ENCODE measurements around the gene RNF213. TPM values are rescaled to one million over a fixed set of nuclear protein-coding genes. Genes with fewer than 3 reads are reported as not detected.

RNF213 gene
- total RNA-seq, 2 experiments from 2014 or later = 488 TPM

- Mint-ChIP-seq H3K4me1 (no peaks in the 10 kb centered on the region), H3K27me3 (no peaks in the 10 kb centered on the region), H3K27ac (no peak overlapping the region), H3K36me3 (peaks cover 38% of the 10 kb centered on the region), H3K4me3 (no peak overlapping the region), H3K9me3 (no peaks in the 10 kb centered on the region)
- ATAC-seq (ENCODE audit: low read depth) (no peak), DNase-seq (no peak)
- POLR2A ChIA-PET = interaction anchor here (0.6 kb wide), 1 partner anchor 11 kb away, joined by 3 read pairs; no protein-coding TSS in a partner anchor
Measured at GRCh38 chr17:80365983-80366382, 105.3 kb downstream of the RNF213 start.

- no peak overlapping the region for H3K27ac Mint-ChIP-seq
- H3K4me3 Mint-ChIP-seq = no peak overlapping the region
- ATAC-seq (ENCODE audit: low read depth) (no peak), DNase-seq (no peak)
- H3K27me3 Mint-ChIP-seq = no peaks in the 10 kb centered on the region
- POLR2A ChIA-PET = no interaction called here
- no peaks in the 10 kb centered on the region for H3K4me1 Mint-ChIP-seq
- peaks cover 39% of the 10 kb centered on the region for H3K36me3 Mint-ChIP-seq
- H3K9me3 Mint-ChIP-seq = no peaks in the 10 kb centered on the region
Measured at GRCh38 chr17:80367503-80367902, 106.9 kb downstream of the RNF213 start.

- no peaks in the 10 kb centered on the region for H3K9me3 Mint-ChIP-seq
- no peak overlapping the region for H3K4me3 Mint-ChIP-seq
- no peak overlapping the region for H3K27ac Mint-ChIP-seq
- H3K36me3 Mint-ChIP-seq = peaks cover 47% of the 10 kb centered on the region
- no peak for ATAC-seq (ENCODE audit: low read depth)
- POLR2A ChIA-PET = no interaction called here
- H3K27me3 Mint-ChIP-seq = no peaks in the 10 kb centered on the region
- peak; percentile 5 for DNase-seq
- peaks cover 2% of the 10 kb centered on the region for H3K4me1 Mint-ChIP-seq
Measured at GRCh38 chr17:80371196-80371595, 110.5 kb downstream of the RNF213 start.

- DNase-seq (no peak), ATAC-seq (ENCODE audit: low read depth) (no peak)
- H3K4me3 Mint-ChIP-seq = no peak overlapping the region
- peaks cover 51% of the 10 kb centered on the region for H3K36me3 Mint-ChIP-seq
- H3K27ac Mint-ChIP-seq = no peak overlapping the region
- H3K4me1 Mint-ChIP-seq = peaks cover 2% of the 10 kb centered on the region
- H3K27me3 Mint-ChIP-seq = no peaks in the 10 kb centered on the region
- POLR2A ChIA-PET = no interaction called here
- no peaks in the 10 kb centered on the region for H3K9me3 Mint-ChIP-seq
Measured at GRCh38 chr17:80372456-80372855, 111.8 kb downstream of the RNF213 start.

- no peaks in the 10 kb centered on the region for H3K27me3 Mint-ChIP-seq
- peaks cover 2% of the 10 kb centered on the region for H3K4me1 Mint-ChIP-seq
- ATAC-seq (ENCODE audit: low read depth) (no peak), DNase-seq (peak; percentile 18)
- no peak overlapping the region for H3K27ac Mint-ChIP-seq
- POLR2A ChIA-PET = no interaction called here
- no peaks in the 10 kb centered on the region for H3K9me3 Mint-ChIP-seq
- no peak overlapping the region for H3K4me3 Mint-ChIP-seq
- H3K36me3 Mint-ChIP-seq = peaks cover 48% of the 10 kb centered on the region
Measured at GRCh38 chr17:80372922-80373570, 112.4 kb downstream of the RNF213 start.

- DNase-seq = no peak
- H3K36me3 Mint-ChIP-seq = peaks cover 50% of the 10 kb centered on the region
- ATAC-seq (ENCODE audit: low read depth) = no peak
- no peak overlapping the region for H3K4me3 Mint-ChIP-seq
- H3K27me3 Mint-ChIP-seq = no peaks in the 10 kb centered on the region
- H3K27ac Mint-ChIP-seq = no peak overlapping the region
- POLR2A ChIA-PET = interaction anchor here (0.7 kb wide), 1 partner anchor 12 kb away, joined by 4 read pairs; no protein-coding TSS in a partner anchor
- H3K4me1 Mint-ChIP-seq = peaks cover 2% of the 10 kb centered on the region
- H3K9me3 Mint-ChIP-seq = no peaks in the 10 kb centered on the region
Measured at GRCh38 chr17:80374039-80374731, 113.5 kb downstream of the RNF213 start.

GRCh38 chr17:80374732-80375585 is 114.3 kb downstream of the RNF213 start:
- Mint-ChIP-seq H3K9me3 (no peaks in the 10 kb centered on the region), H3K27ac (no peak overlapping the region), H3K27me3 (no peaks in the 10 kb centered on the region), H3K36me3 (peaks cover 52% of the 10 kb centered on the region), H3K4me3 (no peak overlapping the region), H3K4me1 (peaks cover 2% of the 10 kb centered on the region)
- POLR2A ChIA-PET = no interaction called here
- no peak for ATAC-seq (ENCODE audit: low read depth)
- no peak for DNase-seq

GRCh38 chr17:80376531-80376930 is 115.9 kb downstream of the RNF213 start:
- Mint-ChIP-seq H3K9me3 (no peaks in the 10 kb centered on the region), H3K4me1 (peaks cover 2% of the 10 kb centered on the region), H3K4me3 (no peak overlapping the region), H3K27me3 (no peaks in the 10 kb centered on the region), H3K36me3 (peaks cover 48% of the 10 kb centered on the region), H3K27ac (no peak overlapping the region)
- POLR2A ChIA-PET = no interaction called here
- DNase-seq (no peak), ATAC-seq (ENCODE audit: low read depth) (no peak)

- H3K36me3 Mint-ChIP-seq = peaks cover 47% of the 10 kb centered on the region
- no peaks in the 10 kb centered on the region for H3K27me3 Mint-ChIP-seq
- DNase-seq = no peak
- peaks cover 2% of the 10 kb centered on the region for H3K4me1 Mint-ChIP-seq
- ATAC-seq (ENCODE audit: low read depth) = no peak
- POLR2A ChIA-PET = interaction anchor here (0.8 kb wide), 1 partner anchor 12 kb away, joined by 3 read pairs; no protein-coding TSS in a partner anchor
- no peak overlapping the region for H3K4me3 Mint-ChIP-seq
- no peak overlapping the region for H3K27ac Mint-ChIP-seq
- no peaks in the 10 kb centered on the region for H3K9me3 Mint-ChIP-seq
Measured at GRCh38 chr17:80377798-80378197, 117.1 kb downstream of the RNF213 start.

- DNase-seq (no peak), ATAC-seq (ENCODE audit: low read depth) (no peak)
- H3K27me3 Mint-ChIP-seq = no peaks in the 10 kb centered on the region
- no peaks in the 10 kb centered on the region for H3K9me3 Mint-ChIP-seq
- H3K27ac Mint-ChIP-seq = no peak overlapping the region
- H3K4me1 Mint-ChIP-seq = peaks cover 10% of the 10 kb centered on the region
- POLR2A ChIA-PET = interaction anchor here (1.4 kb wide), 1 partner anchor 86 kb away, joined by 3 read pairs; no protein-coding TSS in a partner anchor
- no peak overlapping the region for H3K4me3 Mint-ChIP-seq
- H3K36me3 Mint-ChIP-seq = peaks cover 55% of the 10 kb centered on the region
Measured at GRCh38 chr17:80379348-80379747, 118.7 kb downstream of the RNF213 start.

- no peak overlapping the region for H3K4me3 Mint-ChIP-seq
- H3K4me1 Mint-ChIP-seq = peaks cover 12% of the 10 kb centered on the region
- no peak for ATAC-seq (ENCODE audit: low read depth)
- DNase-seq = no peak
- H3K27ac Mint-ChIP-seq = no peak overlapping the region
- H3K9me3 Mint-ChIP-seq = no peaks in the 10 kb centered on the region
- H3K36me3 Mint-ChIP-seq = peaks cover 55% of the 10 kb centered on the region
- H3K27me3 Mint-ChIP-seq = no peaks in the 10 kb centered on the region
- POLR2A ChIA-PET = no interaction called here
Measured at GRCh38 chr17:80380068-80380467, 119.4 kb downstream of the RNF213 start.

- H3K4me3 Mint-ChIP-seq = no peak overlapping the region
- POLR2A ChIA-PET = no interaction called here
- peaks cover 51% of the 10 kb centered on the region for H3K36me3 Mint-ChIP-seq
- DNase-seq (no peak), ATAC-seq (ENCODE audit: low read depth) (no peak)
- no peak overlapping the region for H3K27ac Mint-ChIP-seq
- H3K9me3 Mint-ChIP-seq = no peaks in the 10 kb centered on the region
- H3K27me3 Mint-ChIP-seq = no peaks in the 10 kb centered on the region
- H3K4me1 Mint-ChIP-seq = peaks cover 12% of the 10 kb centered on the region
Measured at GRCh38 chr17:80380555-80381002, 119.9 kb downstream of the RNF213 start.

GRCh38 chr17:80381416-80381923 is 120.8 kb downstream of the RNF213 start:
- no peak for ATAC-seq (ENCODE audit: low read depth)
- peaks cover 11% of the 10 kb centered on the region for H3K4me1 Mint-ChIP-seq
- peak overlapping the region; percentile 22 for H3K27ac Mint-ChIP-seq
- no peaks in the 10 kb centered on the region for H3K27me3 Mint-ChIP-seq
- no peak overlapping the region for H3K4me3 Mint-ChIP-seq
- H3K9me3 Mint-ChIP-seq = no peaks in the 10 kb centered on the region
- H3K36me3 Mint-ChIP-seq = peaks cover 55% of the 10 kb centered on the region
- POLR2A ChIA-PET = no interaction called here
- no peak for DNase-seq

Measured in activated naive CD8-positive, alpha-beta T cell treated with anti-CD3 and anti-CD28 coated beads, Interleukin-2, amount 10 ng/mL, durations not matched to agents 7 days and 5 days (primary cell).